B cell (primary cell): Measurements from ENCODE around the gene NSUN2. TPM values are rescaled to one million over a fixed set of nuclear protein-coding genes. Genes with fewer than 3 reads are reported as not detected.
"Not testable (repeated sequence)": the region's sequence is repeated elsewhere in the genome, so short reads cannot be mapped to it uniquely, and the experiment has no call there.

Experiments used
- ATAC-seq: fragments of 200-7000 bp; cut with Tn5 transposase; one replicate; pipeline ENCODE4 v1.10.0; 2021; ENCODE audit warnings: low read depth, mild to moderate bottlenecking, moderate number of reproducible peaks, moderate library complexity
- CTCF ChIA-PET: fragments of 350-600 bp; sonication (Branson Sonifier 250); formaldehyde crosslinking; loops from one replicate; lab custom pipeline; 2021; ENCODE audit warnings: antibody characterized with exemption, inconsistent platforms; lab: Charles Lee
- POLR2A ChIA-PET: fragments of 350-600 bp; sonication (Branson Sonifier 250); formaldehyde crosslinking; loops from one replicate; lab custom pipeline; 2021; ENCODE audit warnings: antibody characterized with exemption; lab: Charles Lee
- DNase-seq: peaks from one replicate; pipeline ENCODE4 v3.0.0; 2013
- H2AFZ ChIP-seq: 2 replicates; pipeline ENCODE4 v1.6.1; 2012; ENCODE audit warnings: mild to moderate bottlenecking, low read depth, low read length; ENCODE audit not compliant: insufficient read depth, poor library complexity, severe bottlenecking
- H3K27ac ChIP-seq, 2 donors: 1 replicate in 1 of 2; 2 replicates in 1 of 2; pipeline ENCODE4 v1.5.1; 2012 to 2013; ENCODE audit warnings: low read length in 2 of 2, mild to moderate bottlenecking in 2 of 2, moderate library complexity in 1 of 2
- H3K27me3 ChIP-seq, 4 experiments: fragments of 200-600 bp in 1 of 4; sonication (generic) in 1 of 4; replicated peaks in 1 of 4; 1 replicate in 2 of 4; 2 replicates in 2 of 4; pipeline versions ENCODE4 v1.6.1 to v1.7.0; 2013 to 2016; ENCODE audit warnings: low read length in 3 of 4, mild to moderate bottlenecking in 2 of 4, mixed read lengths in 1 of 4, moderate library complexity in 1 of 4; ENCODE audit not compliant: insufficient read depth in 4 of 4, control insufficient read depth in 3 of 4; ENCODE audit errors: control extremely low read depth in 1 of 4
- H3K36me3 ChIP-seq, 2 experiments: replicated peaks in 1 of 2; 1 replicate in 1 of 2; 2 replicates in 1 of 2; pipeline versions ENCODE4 v1.6.1 to v1.7.1; 2013; ENCODE audit warnings: low read length in 1 of 2; ENCODE audit not compliant: insufficient read depth in 2 of 2, control insufficient read depth in 1 of 2; ENCODE audit errors: control extremely low read depth in 1 of 2, extremely low read depth in 1 of 2
- H3K4me1 ChIP-seq, 2 donors: fragments of 200-600 bp in 1 of 2; sonication (generic) in 1 of 2; 1 replicate in 1 of 2; 2 replicates in 1 of 2; pipeline versions ENCODE4 v1.5.1 to v1.6.1; 2013 to 2017; ENCODE audit warnings: low read length in 2 of 2; ENCODE audit not compliant: control insufficient read depth in 2 of 2, insufficient read depth in 2 of 2
- H3K4me2 ChIP-seq: replicated peaks from 2 replicates; pipeline ENCODE3; 2012; ENCODE audit warnings: mild to moderate bottlenecking, low read depth, low read length; ENCODE audit not compliant: poor library complexity, severe bottlenecking
- H3K4me3 ChIP-seq, 5 experiments: fragments of 200-600 bp in 1 of 5; sonication (generic) in 1 of 5; 1 replicate in 3 of 5; 2 replicates in 2 of 5; pipeline versions ENCODE4 v1.5.1 to v1.7.0; 2011 to 2016; ENCODE audit warnings: low read length in 4 of 5, mild to moderate bottlenecking in 4 of 5, low read depth in 2 of 5, control low read depth in 1 of 5, moderate library complexity in 1 of 5; ENCODE audit not compliant: insufficient read depth in 1 of 5; ENCODE audit errors: control extremely low read depth in 1 of 5, extremely low read depth in 1 of 5
- H3K79me2 ChIP-seq: fragments of 200-600 bp; sonication (generic); one replicate; pipeline ENCODE4 v1.6.0; 2016; ENCODE audit warnings: low read length; ENCODE audit not compliant: control insufficient read depth, insufficient read depth
- H3K9ac ChIP-seq: fragments of 200-600 bp; sonication (generic); 2 replicates; pipeline ENCODE4 v1.6.1; 2017; ENCODE audit warnings: mild to moderate bottlenecking, low read length, moderate library complexity
- H3K9me3 ChIP-seq, 3 donors: one replicate each; pipeline versions ENCODE4 v1.6.1 to v1.7.1; 2013; ENCODE audit warnings: low read length in 2 of 3; ENCODE audit not compliant: control insufficient read depth in 2 of 3, insufficient read depth in 1 of 3; ENCODE audit errors: control extremely low read depth in 1 of 3
- H4K20me1 ChIP-seq: 2 replicates; pipeline ENCODE4 v1.6.0; 2012; ENCODE audit warnings: mild to moderate bottlenecking, low read length; ENCODE audit not compliant: insufficient read depth, control insufficient read depth, poor library complexity, severe bottlenecking
- H3K27ac Mint-ChIP-seq: one replicate; pipeline ENCODE4 v1.8.0; 2021; ENCODE audit warnings: mixed read lengths
- H3K27me3 Mint-ChIP-seq: one replicate; pipeline ENCODE4 v1.8.0; 2021; ENCODE audit warnings: mixed read lengths
- H3K4me1 Mint-ChIP-seq: one replicate; pipeline ENCODE4 v1.8.0; 2021; ENCODE audit warnings: mixed read lengths
- H3K4me3 Mint-ChIP-seq: one replicate; pipeline ENCODE4 v1.8.0; 2021; ENCODE audit warnings: mixed read lengths
- H3K9me3 Mint-ChIP-seq: one replicate; pipeline ENCODE4 v1.8.0; 2022; ENCODE audit warnings: mixed read lengths; ENCODE audit not compliant: insufficient read depth
- CTCF ChIP-seq: fragments of 200-600 bp; IDR thresholded peaks from one replicate; pipeline ENCODE4 v1.8.0; 2022; ENCODE audit warnings: antibody characterized with exemption, mild to moderate bottlenecking
- EZH2 ChIP-seq: IDR thresholded peaks from 2 replicates; pipeline ENCODE4 v1.6.1; 2012; ENCODE audit warnings: borderline replicate concordance, low read depth, mild to moderate bottlenecking, moderate library complexity, low read length; ENCODE audit not compliant: insufficient read depth, poor library complexity, severe bottlenecking
- WGBS: methylation state at CpG from one replicate; pipeline ENCODE4 v1.1.5; 2013; ENCODE audit warnings: missing lambda C conversion rate; ENCODE audit not compliant: insufficient coverage; 5-methylcytosine and 5-hydroxymethylcytosine counted together
- intact Hi-C: fragments of 100-400 bp; cut with micrococcal nuclease; formaldehyde crosslinking; loops from one replicate; pipeline ENCODE4 v1.10.0; 2022
- polyA plus RNA-seq: library from polyadenylated mRNA; depleted of rRNA; stranded (reverse); fragments of >200 nt; gene quantifications from 2 replicates; pipeline ENCODE4 v1.2.3, GENCODE V29; 2012
- total RNA-seq, 2 donors: library from RNA; stranded (reverse); fragments of 120-200 nt in 1 of 2; gene quantifications; 1 replicate in 1 of 2; 2 replicates in 1 of 2; pipeline versions ENCODE4 v1.2.3 to v1.2.4, GENCODE V29; 2013 to 2022

Gene NSUN2
- total and polyA plus RNA-seq, 2 donors (not counting 1 experiment from before 2014, with no cell fraction given), result 58.8 to 85.0 TPM

- ChIA-PET CTCF (no interaction called here), POLR2A (no interaction called here)
- H3K27me3 ChIP-seq, result peaks cover 0 to 14% (median 0%) of the 10 kb centered on the region in 4 experiments
- H3K4me1 ChIP-seq, result no peaks in the 10 kb centered on the region
- H3K79me2 ChIP-seq, result no peaks in the 10 kb centered on the region
- H3K4me2 ChIP-seq, result no peak overlapping the region
- no peak for TF ChIP-seq CTCF
- no peak for TF ChIP-seq EZH2
- H3K9me3 Mint-ChIP-seq, result no peaks in the 10 kb centered on the region
- H2AFZ ChIP-seq, result no peak overlapping the region
- no peaks in the 10 kb centered on the region for H3K36me3 ChIP-seq
- no peaks in the 10 kb centered on the region for H4K20me1 ChIP-seq
- 92% methylated on average over 18 of the region's 21 CpGs for WGBS
- DNase-seq, result no peak
- H3K27me3 Mint-ChIP-seq, result peaks cover 22% of the 10 kb centered on the region
- no peaks in the 10 kb centered on the region for H3K4me1 Mint-ChIP-seq
- no peak overlapping the region for H3K4me3 Mint-ChIP-seq
- no peak for ATAC-seq
- no peak overlapping the region for H3K27ac ChIP-seq
- peaks cover 0 to 8% (median 0%) of the 10 kb centered on the region in 3 donors for H3K9me3 ChIP-seq
- no peak overlapping the region for H3K9ac ChIP-seq
- no peak overlapping the region for H3K27ac Mint-ChIP-seq
- H3K4me3 ChIP-seq, result no peak overlapping the region
- intact Hi-C loops, result no loop called here
Measured at GRCh38 chr5:6572825-6573380, 59.9 kb downstream of the NSUN2 start.

- no peaks in the 10 kb centered on the region for H3K4me1 ChIP-seq
- TF ChIP-seq EZH2 (no peak), CTCF (no peak)
- ChIA-PET CTCF (interaction anchor here (0.6 kb wide), 1 partner anchor 303 kb away, joined by 3 read pairs; no protein-coding TSS in a partner anchor), POLR2A (no interaction called here)
- H4K20me1 ChIP-seq, result no peaks in the 10 kb centered on the region
- H3K36me3 ChIP-seq, result no peaks in the 10 kb centered on the region
- Mint-ChIP-seq H3K27me3 (peaks cover 22% of the 10 kb centered on the region), H3K9me3 (no peaks in the 10 kb centered on the region), H3K4me3 (no peak overlapping the region), H3K27ac (no peak overlapping the region), H3K4me1 (no peaks in the 10 kb centered on the region)
- no peak for ATAC-seq
- no peak overlapping the region for H3K27ac ChIP-seq
- no peak overlapping the region for H3K9ac ChIP-seq
- H2AFZ ChIP-seq, result no peak overlapping the region
- peaks cover 0 to 13% (median 0%) of the 10 kb centered on the region in 4 experiments for H3K27me3 ChIP-seq
- DNase-seq, result no peak
- intact Hi-C loops, result no loop called here
- H3K4me3 ChIP-seq, result no peak overlapping the region
- H3K79me2 ChIP-seq, result no peaks in the 10 kb centered on the region
- WGBS, result 81% methylated on average over 30 of the region's 30 CpGs
- peaks cover 0 to 8% (median 0%) of the 10 kb centered on the region in 3 donors for H3K9me3 ChIP-seq
- no peak overlapping the region for H3K4me2 ChIP-seq
Measured at GRCh38 chr5:6572086-6572824, 60.6 kb downstream of the NSUN2 start.

- H2AFZ ChIP-seq, ATAC-seq, H3K4me3 Mint-ChIP-seq, H3K79me2 ChIP-seq, POLR2A ChIA-PET, H3K4me1 ChIP-seq, H3K9me3 Mint-ChIP-seq, H3K4me2 ChIP-seq, H3K36me3 ChIP-seq, DNase-seq, H3K9me3 ChIP-seq, H4K20me1 ChIP-seq, H3K27ac ChIP-seq, H3K27ac Mint-ChIP-seq, H3K4me1 Mint-ChIP-seq, intact Hi-C loops, H3K9ac ChIP-seq, H3K4me3 ChIP-seq: not testable (repeated sequence)
- H3K27me3 Mint-ChIP-seq, result peaks cover 28% of the 10 kb centered on the region
- peaks cover 0 to 13% (median 1%) of the 10 kb centered on the region in 4 experiments for H3K27me3 ChIP-seq
- WGBS, result no CpG with 5 or more reads among the region's 2 CpGs
- CTCF ChIA-PET, result interaction anchor here (0.6 kb wide), 1 partner anchor 302 kb away, joined by 3 read pairs; no protein-coding TSS in a partner anchor
Measured at GRCh38 chr5:6571607-6572006, 61.2 kb downstream of the NSUN2 start.
